NK-92 (cell line): ENCODE data around the gene DLG2.

ENCODE experiments used
- DNase-seq: peaks from one replicate; lab custom pipeline; 2025; ENCODE audit not compliant: unreplicated experiment; lab: John Stamatoyannopoulos, UW

DLG2 gene

DNA sequence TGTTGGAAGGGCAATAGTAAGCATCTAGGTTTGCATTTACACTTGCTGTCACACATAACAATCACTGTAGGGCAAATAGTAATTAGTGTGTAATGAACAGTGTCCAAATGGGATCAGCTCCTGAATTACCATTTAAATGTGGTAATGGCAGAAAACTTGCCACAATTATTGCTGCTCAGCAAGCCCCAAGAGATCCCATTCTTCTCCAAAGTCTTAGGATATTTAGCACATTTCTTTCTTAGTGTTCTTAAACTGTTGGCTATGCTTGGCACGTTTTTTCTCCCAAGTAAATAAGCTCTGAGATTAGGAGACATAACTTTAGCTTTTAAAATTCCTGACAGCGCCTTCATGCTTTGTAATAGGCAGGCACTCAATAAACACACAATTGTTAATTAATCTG, 1037.0 kb downstream of the DLG2 start:
- no peak for DNase-seq

DNA sequence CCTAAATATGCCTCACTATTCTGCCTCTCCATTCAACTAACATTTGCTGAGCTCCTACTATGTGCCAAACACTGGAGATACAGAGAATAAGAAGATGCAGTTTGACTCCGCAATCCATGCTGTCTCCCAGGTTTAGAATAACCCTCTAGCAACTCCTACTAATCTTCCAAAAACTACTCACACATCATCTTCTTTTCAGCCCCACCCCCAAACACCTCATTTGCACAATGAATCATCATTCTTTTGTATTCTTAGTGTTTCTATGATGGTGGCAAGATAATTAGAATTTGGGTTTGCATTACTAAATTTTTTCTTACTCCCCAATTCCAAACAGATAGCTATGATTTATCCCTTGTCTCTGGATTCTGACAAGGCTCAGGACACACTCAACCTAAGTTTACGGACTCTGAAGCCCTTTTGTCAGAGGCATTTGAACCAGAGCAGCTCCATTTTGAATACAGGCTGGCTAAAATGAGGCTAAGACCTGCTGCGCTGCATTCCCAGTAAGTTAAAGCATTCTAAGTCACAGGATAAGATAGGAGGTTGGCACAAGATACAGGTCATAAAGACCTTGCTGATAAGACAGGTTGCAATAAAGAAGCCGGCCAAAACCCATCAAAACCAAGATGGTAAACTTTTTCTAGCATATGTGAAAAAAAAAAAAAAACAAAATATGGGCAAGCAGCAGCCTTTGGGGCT, 1038.9 kb downstream of the DLG2 start:
- no peak for DNase-seq

DNA sequence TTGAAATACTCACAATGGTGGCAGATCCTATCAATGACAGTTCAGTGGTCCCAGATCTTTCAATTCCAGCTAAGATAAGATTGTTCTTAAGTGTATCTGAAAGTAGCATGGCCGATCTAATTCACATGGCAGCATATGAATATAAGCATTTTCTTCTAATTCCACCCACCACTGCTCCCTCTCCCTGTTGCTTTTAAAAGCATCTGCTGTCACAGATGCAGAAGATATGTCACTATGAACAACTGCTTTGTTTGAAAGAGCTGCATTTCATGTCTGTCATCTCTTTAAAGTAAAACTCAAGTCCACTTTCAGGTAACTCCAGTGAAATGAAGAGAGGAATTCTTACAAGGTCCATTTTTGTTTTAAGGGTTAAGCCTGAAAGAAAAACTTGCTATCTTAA, 1044.0 kb downstream of the DLG2 start:
- no peak for DNase-seq

DNA sequence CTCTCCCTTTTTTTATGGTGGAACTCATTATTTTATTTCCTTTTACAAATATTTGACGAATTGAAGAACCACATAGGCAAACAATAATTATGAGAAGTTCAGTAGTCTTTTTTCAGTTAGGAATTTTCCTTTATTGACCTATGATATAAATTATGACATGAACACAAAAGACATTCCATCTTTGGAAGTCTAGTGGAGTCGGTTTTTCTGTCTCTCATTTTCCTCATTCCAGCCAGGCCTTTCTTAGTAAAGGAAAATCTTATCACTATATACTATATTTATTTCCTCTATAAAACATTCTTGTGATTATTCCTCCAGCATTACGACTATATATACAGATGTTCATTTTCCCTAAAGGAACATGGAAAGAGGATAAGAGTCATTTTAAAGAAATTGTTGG, 1046.1 kb downstream of the DLG2 start:
- no peak for DNase-seq

DNA sequence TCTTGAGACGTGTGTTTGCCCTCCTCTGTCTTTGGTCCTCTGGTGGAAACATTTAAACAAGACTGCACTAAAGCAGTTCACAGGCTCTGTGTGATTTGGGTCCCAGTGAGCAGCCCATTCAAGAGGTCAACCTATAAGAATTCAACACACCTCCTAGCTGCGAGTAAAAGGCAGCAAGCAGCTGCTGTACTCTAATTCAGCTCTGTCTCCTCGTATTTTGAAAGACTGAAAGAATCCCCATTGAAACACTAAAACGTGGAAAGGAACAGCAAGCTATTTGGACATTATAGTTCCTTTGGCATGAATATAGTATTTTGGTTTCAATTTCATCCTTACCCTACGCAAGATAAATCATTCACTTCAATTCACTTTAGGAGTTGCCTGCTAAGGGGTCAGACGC, 1046.7 kb downstream of the DLG2 start:
- DNase-seq, result no peak

DNA sequence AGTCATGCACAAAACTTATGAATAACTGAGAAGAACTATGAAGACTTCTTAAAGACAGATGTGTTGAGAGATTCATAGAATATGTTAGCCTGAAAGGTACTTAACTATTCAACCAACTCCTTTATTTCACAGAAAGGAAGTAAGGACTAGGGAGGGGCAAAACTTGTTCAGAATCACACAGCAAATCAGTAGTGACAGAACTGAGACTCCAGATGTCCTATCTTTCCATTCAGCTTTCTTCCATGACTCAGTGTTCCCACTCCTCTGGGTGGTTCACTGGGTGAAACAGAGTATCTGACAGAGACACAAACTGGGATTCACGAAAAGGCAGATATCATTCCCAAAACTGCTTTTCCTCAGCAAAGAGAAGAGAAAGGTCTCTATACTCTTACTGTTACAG, 1053.3 kb downstream of the DLG2 start:
- DNase-seq, result no peak

DNA sequence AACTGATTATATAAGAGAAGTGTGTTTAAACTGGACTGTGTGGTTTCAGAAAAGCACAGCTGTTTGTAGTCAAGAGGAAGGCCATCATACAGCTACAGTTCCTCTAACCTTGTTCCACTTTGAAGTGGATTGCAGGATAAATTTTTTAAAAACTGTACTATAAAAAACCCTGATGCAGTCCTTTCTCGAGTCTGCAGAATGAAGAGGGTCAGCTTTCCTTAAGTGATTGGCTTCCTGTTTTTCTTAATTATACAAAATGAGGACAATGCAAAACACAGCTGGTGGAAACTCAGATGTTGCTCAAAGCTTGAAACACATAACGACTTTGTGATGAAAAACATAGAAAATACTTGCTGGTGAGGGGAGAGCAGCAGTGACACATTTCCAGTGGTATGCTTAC, 1060.5 kb downstream of the DLG2 start:
- DNase-seq, result no peak

DNA sequence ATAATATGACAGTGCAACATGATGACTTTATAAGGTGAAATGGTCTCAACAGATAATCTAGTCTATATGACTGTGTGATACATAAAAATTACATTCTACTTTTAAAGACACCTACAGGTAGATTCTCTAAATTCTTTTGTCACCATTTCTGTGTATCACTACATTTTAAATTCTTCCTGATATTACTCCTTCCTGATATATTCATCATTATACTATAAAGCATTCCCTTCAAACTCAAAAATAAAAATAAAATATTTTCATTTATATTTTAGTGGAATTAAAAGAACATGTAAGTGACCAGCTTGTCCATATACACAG, 1062.3 kb downstream of the DLG2 start:
- no peak for DNase-seq

DNA sequence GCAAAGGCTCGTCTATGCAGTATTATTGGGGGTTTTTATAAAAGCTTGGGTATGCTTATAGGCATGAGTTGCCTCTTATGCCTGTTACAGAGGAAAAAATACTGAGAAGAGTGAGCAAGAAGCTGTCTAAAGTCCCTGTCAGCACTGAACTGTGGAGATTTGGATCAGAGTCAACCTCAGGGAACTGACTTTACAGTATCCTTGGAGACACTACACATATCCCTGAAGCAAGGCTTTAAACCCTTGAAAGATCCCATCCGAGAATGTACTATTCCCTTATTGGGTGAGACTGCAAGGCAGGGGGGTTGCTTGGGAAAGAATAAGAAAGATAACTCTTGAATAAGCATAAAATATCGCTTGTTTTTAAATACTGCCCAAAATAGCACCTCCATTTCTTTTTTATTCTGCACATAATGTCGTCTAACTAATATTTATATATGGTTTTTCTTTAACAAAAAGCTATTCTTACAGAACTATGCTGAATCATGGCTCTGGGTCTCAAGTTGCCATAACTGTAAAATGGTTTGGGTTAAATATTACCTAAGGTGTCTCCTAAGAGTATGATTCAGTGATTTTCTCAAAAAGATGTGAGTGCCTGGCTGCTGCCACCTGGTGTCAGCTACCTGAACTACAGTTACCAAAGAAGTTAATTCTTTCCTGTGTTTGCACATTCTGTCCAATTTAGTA, 1062.8 kb downstream of the DLG2 start:
- no peak for DNase-seq

DNA sequence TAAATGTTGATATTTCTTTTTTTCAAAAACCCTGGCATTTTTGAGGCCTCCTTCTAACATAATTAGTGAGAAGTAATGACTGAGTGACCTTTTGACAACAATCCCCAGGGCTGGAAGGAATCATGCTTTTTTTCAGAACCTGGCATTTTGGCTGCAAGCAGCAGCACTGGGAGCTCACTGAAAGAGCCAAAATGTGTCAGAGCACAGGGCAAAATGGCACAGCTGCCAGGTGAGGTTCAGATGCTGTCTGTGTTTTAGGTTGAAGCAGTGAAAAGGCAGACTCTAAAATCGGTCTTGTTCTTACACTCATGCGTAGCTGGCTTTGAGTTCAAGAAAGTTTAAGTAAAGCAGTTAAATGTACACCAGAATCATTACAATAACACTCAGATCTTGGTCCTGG, 1063.8 kb downstream of the DLG2 start:
- no peak for DNase-seq

DNA sequence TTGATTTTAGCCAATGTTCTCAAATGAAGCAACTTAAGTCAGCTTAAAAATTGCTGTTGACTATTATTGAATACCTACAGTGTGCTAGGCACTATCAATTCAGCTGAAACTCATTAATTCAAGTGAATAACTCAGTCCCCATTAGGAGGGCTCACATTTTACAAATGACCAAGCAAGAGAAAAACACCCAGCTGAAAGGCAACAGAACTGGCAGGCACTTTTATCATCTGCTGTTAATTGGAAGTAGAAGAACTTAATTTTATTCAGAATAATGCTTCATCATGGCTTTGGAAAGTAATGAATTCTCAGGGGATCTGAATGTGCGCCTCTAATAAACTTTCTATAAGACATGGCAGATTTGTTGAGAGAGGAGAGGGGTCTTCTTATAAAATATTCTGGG, 1066.9 kb downstream of the DLG2 start:
- no peak for DNase-seq

DNA sequence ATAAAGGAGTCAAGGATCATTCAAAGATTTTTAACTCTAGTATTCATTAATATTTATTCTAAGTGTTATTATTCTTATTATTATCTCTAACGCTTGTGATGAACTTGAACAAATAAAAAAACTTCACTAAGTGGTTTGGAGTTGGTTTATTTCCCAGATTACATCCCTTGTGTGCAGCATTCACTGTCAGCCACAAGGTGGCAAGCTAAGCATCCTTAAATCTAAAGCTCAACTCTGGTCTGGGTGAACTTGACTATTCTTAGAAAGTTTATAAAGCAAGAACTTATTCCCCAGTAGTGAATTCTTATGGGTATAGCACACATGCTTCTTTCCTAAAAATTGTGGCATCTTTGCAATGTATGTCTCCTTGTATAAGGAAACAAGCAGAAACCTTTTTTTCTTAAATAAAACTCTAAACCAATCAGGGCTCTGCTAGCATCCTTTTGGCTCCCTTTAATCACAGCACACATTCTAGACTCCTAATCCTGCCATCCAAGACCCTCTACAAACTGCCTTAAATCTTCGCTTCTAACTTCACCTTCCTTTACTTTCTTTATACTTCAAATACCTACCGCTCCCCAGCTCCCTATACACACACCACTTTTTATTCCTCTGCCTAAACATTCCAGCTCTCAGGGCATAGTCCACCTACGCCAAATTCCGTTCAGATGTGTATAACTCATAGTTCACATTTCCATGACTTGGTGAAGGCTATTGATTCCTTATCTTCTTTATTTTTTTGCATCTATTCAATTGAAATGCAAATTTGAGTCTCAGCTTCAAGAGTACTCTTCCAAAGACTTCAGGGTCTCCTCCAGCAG, 1068.8 kb downstream of the DLG2 start:
- DNase-seq, result no peak

DNA sequence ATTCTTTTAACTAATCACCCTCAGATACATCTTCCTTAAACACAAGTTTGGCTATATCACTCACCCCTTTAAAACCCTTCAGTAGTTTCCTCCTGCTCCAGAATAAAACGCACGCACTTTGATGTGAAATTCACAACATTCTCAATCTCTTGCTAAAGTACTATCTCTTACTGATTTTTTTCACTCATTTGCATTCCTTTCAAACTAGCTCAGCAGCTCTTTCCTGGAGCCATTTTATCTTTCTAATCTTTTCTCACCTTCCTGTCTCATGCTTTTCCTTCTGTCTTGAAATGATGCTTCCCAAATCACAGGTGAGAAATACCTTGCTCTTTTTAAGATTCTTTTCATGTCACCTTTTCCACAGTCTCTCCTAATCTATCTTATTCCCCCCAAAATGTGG, 1074.4 kb downstream of the DLG2 start:
- DNase-seq, result no peak

DNA sequence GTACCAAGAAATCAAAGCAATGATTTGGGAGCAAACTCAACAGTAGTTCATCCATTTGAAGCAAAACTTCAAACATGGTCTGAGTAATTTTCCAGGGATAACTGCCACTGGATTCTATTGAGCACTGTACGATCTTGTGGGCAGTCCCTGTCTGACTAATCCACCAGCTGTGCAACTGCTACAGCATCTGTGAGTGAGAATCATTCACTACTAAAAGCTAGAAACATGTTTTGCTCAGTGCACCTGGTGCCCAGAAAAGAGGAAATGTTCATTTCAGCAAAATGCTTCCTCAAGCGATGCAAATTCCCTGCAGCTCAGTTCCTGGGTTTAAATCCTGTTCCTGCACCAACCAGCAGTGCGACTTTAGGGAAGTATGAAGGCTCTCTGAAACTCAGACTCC, 1077.9 kb downstream of the DLG2 start:
- no peak for DNase-seq

DNA sequence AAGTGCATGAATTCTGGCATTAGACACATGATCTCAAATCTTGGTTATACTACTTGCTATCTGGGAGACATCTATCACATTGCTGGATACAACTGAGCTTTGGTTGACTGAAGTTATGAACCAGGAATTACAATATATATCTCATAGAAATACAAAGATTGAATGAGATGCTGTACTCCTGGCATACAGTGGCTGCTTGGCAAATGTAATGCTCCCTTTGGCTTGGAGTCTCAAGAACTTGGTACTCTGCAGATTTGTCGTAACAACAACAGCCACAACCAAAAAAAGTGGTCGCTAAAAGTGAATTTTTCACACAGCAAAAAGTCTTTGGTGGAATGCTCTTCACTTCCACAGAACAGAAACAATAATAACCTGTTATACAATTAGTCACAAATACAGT, 1082.6 kb downstream of the DLG2 start:
- DNase-seq, result no peak

DNA sequence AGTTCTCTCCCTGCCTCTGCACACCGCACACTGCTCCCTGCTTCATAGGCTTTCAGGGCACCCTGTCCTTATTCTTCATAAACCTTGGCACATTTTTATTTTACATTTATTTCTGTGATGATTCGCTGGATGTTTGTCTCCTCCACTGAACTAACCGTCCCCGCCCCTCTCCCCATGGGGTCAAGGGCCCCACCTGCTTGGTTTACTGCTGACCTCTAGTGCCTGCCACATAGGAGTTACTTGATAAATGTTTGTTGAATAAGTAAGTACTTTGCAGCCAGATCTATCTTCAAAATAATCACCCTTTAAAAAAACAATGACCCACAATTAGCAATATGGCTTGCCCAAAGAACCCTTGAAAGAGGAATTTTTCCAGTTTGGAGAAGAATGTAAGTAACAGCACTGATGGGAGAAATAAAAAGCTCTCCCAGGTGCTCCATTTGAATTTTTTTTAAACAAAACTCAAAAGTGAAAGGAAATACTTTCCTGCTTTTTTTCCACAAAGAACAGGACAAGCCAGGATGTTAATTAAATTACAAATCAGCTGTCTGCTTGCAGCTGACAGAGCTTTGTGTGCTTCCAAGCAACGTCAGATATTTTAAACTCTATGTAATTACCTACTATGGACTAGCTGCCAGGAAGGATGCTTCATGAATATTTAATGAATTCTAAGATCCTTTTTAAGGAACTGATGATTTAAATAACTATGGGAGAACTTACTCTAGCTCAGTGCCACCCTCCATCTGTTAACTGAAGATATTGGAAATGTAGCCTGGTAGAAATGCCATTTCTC, 1083.6 kb downstream of the DLG2 start:
- no peak for DNase-seq

DNA sequence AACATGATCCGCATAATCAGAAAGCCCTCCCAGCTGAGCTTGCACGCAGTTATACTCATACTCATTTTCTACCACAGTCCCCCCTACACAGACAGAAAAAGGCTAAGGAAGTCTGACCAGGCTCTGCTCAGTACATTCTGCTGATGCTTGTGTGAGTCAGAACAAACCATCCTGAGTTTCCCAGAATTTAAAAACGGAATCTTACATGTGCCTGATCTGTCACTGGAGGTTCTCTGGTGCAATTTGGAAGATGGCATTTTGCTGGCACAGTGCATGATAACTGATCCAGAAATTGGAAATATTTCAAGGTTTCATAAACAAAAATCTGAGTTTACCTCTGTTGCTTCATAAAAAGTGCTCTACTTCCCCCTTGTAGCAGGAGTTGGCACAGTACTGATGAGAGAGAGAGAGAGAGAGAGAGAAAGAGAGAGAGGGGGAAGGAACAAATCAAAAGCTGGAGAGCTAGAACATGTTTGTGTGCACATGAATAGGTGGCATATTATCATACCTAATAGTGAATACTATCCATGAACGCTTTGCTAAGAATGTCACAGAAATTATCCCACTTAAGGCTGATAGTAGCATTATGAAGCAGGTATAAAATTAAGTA, 1085.3 kb downstream of the DLG2 start:
- no peak for DNase-seq

DNA sequence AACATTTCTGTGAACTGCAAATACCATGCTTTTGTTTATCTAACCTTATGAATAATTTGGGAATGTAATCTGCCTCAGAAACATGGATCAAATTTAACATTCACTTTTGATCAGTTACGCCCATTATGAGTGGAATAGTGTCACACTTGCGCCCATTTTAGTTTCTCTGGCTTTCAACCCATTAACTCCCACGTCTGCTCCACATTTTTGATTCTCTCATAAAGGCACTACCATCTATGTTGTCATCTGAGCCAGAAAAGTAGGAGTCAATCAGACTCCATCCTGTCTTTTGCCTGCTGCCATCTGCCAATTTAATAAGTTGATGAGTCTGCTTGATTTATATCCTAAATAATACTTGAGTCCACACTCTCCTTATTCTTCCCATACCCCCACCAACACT, 1090.7 kb downstream of the DLG2 start:
- DNase-seq, result no peak

DNA sequence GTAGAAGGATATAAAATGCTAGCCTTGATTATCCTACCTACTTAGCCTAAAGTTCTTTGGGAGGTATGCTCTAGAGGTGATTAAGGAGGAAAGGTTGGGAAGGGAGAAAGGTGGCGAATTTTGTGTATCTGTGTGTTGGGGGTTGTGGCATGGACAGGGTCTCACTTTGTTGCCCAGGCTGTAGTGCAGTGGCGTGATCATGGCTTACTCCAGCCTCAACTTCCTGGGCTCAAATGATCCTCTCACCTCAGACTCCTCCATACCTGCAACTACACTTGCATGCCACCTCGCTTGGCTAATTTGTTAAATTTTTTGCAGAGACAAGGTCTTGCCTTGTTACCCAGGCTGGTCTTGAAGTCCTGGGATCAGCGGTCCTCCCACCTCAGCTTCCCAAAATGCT, 1094.8 kb downstream of the DLG2 start:
- DNase-seq, result no peak

DNA sequence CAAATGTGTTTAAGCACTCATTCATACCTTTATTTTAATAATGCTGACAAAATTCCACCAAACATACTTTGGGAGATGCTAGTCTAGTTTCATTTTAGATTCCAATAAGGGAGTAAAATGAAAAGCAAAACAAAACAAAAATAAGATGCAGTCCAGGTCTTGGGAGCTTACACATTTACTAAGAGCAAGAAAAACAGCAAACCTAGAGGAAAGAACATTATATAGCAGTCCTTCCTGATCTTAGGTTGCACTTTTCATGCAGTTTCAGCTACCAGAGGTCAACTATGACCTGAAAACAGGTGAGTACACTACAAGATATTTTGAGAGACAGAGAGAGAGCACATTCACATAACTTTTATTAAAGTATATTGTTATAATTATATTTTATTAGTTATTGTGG, 1100.9 kb downstream of the DLG2 start:
- no peak for DNase-seq

DNA sequence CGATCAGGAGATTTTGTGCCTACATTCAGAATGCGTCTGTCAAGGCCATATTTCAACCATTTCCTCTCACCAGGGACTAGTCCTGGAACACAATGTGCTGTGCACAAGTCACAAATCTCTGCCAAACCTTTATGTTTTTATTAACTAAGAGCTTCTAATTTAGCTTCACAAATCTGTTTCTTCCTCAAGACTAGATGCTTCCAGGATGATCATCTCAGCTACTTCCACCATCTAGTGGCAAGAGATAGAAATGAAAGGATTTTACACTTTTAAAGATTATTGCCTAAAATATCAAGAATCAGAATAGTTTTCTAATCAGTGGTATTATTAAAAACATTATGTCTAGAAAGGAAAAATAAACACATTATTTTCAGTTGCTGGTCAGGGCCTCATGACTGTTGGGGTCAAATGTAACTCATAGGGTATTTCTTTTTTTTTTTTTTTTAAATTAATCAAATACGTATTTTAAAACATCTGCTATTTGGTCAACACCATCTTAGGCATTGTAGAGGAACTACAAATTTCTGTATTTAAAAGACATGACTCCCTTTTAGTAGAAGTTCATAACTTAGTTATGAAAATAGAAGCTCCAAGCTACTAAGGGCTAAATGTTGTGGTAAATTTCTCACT, 1102.6 kb downstream of the DLG2 start:
- DNase-seq, result no peak
